HepG2 (cell line): ENCODE measurements around the gene FGGY.

ENCODE experiments used
- HOXA9 ChIP-seq: sonication (generic); formaldehyde crosslinking; IDR thresholded peaks from 2 replicates; pipeline ENCODE4 v1.8.1; 2022; ENCODE audit warnings: missing genetic modification reagents, mild to moderate bottlenecking, moderate library complexity, borderline replicate concordance
- RXRA ChIP-seq: sonication (generic); formaldehyde crosslinking; IDR thresholded peaks from 2 replicates; pipeline ENCODE4 v1.5.1; 2020; ENCODE audit warnings: missing genetic modification reagents
- TF ChIP-seq, protein P1 (sequence below): sonication (generic); formaldehyde crosslinking; IDR thresholded peaks from 2 replicates; pipeline ENCODE4 v1.4.0; 2020; ENCODE audit warnings: mild to moderate bottlenecking, missing genetic modification reagents

DNA sequence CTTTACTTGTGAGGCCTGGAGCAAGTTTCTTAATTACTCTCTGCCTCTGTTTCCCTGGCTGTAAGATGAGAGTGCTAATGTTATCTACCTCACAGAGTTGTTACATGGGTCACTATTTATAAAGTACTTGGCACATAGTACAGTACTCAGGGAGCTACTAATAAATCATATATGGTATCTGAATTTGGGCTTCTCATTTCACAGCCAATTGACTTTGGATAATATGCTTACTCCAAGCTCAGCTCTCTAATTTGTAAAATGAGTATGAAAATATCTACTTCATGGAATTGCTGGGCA lies 409.4 kb downstream of the FGGY start:
- TF ChIP-seq HOXA9 (no peak), RXRA (CRISPR knock-in tag) (no peak)
- TF ChIP-seq, protein P1, sequence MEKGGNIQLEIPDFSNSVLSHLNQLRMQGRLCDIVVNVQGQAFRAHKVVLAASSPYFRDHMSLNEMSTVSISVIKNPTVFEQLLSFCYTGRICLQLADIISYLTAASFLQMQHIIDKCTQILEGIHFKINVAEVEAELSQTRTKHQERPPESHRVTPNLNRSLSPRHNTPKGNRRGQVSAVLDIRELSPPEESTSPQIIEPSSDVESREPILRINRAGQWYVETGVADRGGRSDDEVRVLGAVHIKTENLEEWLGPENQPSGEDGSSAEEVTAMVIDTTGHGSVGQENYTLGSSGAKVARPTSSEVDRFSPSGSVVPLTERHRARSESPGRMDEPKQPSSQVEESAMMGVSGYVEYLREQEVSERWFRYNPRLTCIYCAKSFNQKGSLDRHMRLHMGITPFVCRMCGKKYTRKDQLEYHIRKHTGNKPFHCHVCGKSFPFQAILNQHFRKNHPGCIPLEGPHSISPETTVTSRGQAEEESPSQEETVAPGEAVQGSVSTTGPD (CRISPR knock-in tag): no peak
